PC-3 (cell line): ENCODE measurements around the gene GAS7. TPM values are rescaled to one million over a fixed set of nuclear protein-coding genes. Genes with fewer than 3 reads are reported as not detected.

Experiments used
- ATAC-seq: fragments of 200-7000 bp; cut with Tn5 transposase; 2 replicates; pipeline ENCODE4 v1.9.1; 2020; ENCODE audit warnings: mild to moderate bottlenecking, moderate library complexity
- BruUV-seq: library from RNA; stranded (reverse); fragments of 400-500 nt; replicated peaks from 2 replicates; lab custom pipeline; 2021; lab: Mats Ljungman, UMichigan
- CTCF ChIA-PET: fragments of 300-600 bp; sonication (Branson Sonifier 250); formaldehyde crosslinking; loops from one replicate; lab custom pipeline; 2022; ENCODE audit warnings: antibody characterized with exemption; lab: Charles Lee
- POLR2A ChIA-PET: fragments of 300-600 bp; sonication (Branson Sonifier 250); formaldehyde crosslinking; loops from one replicate; lab custom pipeline; 2022; ENCODE audit warnings: antibody characterized with exemption; ENCODE audit not compliant: unreplicated experiment; lab: Charles Lee
- DNase-seq: peaks from one replicate; pipeline ENCODE4 v3.0.0-alpha.2; 2015
- H2AFZ ChIP-seq: fragments of 300-600 bp; sonication (generic); 2 replicates; pipeline ENCODE4 v1.6.0; 2016; ENCODE audit warnings: antibody characterized with exemption, low read length
- H3F3A ChIP-seq: fragments of 300-600 bp; sonication (generic); one replicate; pipeline ENCODE4 v1.6.0; 2017; ENCODE audit warnings: antibody characterized with exemption, low read length, control low read depth, mild to moderate bottlenecking; ENCODE audit not compliant: unreplicated experiment
- H3K27ac ChIP-seq: fragments of 300-600 bp; sonication (generic); 2 replicates; pipeline ENCODE4 v1.5.1; 2016; ENCODE audit warnings: mild to moderate bottlenecking, low read length
- H3K27me3 ChIP-seq: fragments of 300-600 bp; sonication (generic); 2 replicates; pipeline ENCODE4 v1.6.1; 2016; ENCODE audit warnings: low read length, mixed read lengths
- H3K36me3 ChIP-seq: fragments of 300-600 bp; sonication (generic); 2 replicates; pipeline ENCODE4 v1.6.1; 2016; ENCODE audit warnings: low read depth, mixed run types, low read length, mixed read lengths
- H3K4me1 ChIP-seq: fragments of 300-600 bp; sonication (generic); 2 replicates; pipeline ENCODE4 v1.5.1; 2016; ENCODE audit warnings: low read length; ENCODE audit not compliant: insufficient read depth
- H3K4me2 ChIP-seq: fragments of 300-600 bp; sonication (generic); 2 replicates; pipeline ENCODE4 v1.6.0; 2016; ENCODE audit warnings: low read length
- H3K4me3 ChIP-seq: fragments of 300-600 bp; sonication (generic); 2 replicates; pipeline ENCODE4 v1.5.1; 2016; ENCODE audit warnings: mild to moderate bottlenecking, low read length, mixed read lengths
- H3K79me2 ChIP-seq: fragments of 300-600 bp; sonication (generic); 2 replicates; pipeline ENCODE4 v1.6.1; 2017; ENCODE audit warnings: low read length, mixed read lengths
- H3K9ac ChIP-seq: fragments of 300-600 bp; sonication (generic); 2 replicates; pipeline ENCODE4 v1.6.0; 2016; ENCODE audit warnings: mild to moderate bottlenecking, low read length
- H3K9me2 ChIP-seq: fragments of 300-600 bp; sonication (generic); replicated peaks from 2 replicates; pipeline ENCODE4 v1.6.1; 2016; ENCODE audit warnings: mixed run types, low read length, mixed read lengths
- H3K9me3 ChIP-seq: fragments of 300-600 bp; sonication (generic); 2 replicates; pipeline ENCODE4 v1.6.1; 2016; ENCODE audit warnings: low read length, mixed read lengths
- H4K20me1 ChIP-seq: fragments of 300-600 bp; sonication (generic); 2 replicates; pipeline ENCODE4 v1.6.1; 2016; ENCODE audit warnings: low read length, mixed read lengths
- CTCF ChIP-seq: fragments of 300-600 bp; sonication (generic); conservative IDR thresholded peaks from 2 replicates; pipeline ENCODE4 v1.5.1; 2017; ENCODE audit warnings: antibody characterized with exemption, low read depth, mild to moderate bottlenecking, low read length
- EZH2 ChIP-seq: fragments of 300-600 bp; sonication (generic); IDR thresholded peaks from one replicate; pipeline ENCODE4 v1.6.1; 2017; ENCODE audit warnings: antibody characterized with exemption, mild to moderate bottlenecking, low read length; ENCODE audit not compliant: unreplicated experiment
- EZH2phosphoT487 ChIP-seq: fragments of 300-600 bp; sonication (generic); IDR thresholded peaks from 2 replicates; pipeline ENCODE4 v1.6.1; 2018; ENCODE audit warnings: mild to moderate bottlenecking, antibody characterized with exemption, low read length, borderline replicate concordance
- intact Hi-C: fragments of 100-400 bp; cut with micrococcal nuclease; formaldehyde crosslinking; loops from 2 replicates; pipeline ENCODE4 v1.9.0; 2023
- total RNA-seq: library from RNA; depleted of rRNA; stranded (reverse); fragments of >200 nt; gene quantifications from 2 replicates; pipeline ENCODE4 v1.2.3, GENCODE V29; 2014

GAS7 gene
- total RNA-seq, 1 experiment from 2014 or later, result not detected

GRCh38 chr17:10183931-10184930 lies 14.2 kb downstream of the GAS7 start:
- BruUV-seq, result no TSS peak
- Histone ChIP-seq H3F3A (no peaks in the 10 kb centered on the region), H4K20me1 (no peaks in the 10 kb centered on the region), H3K4me3 (no peak overlapping the region), H3K4me2 (no peak overlapping the region), H3K9ac (no peak overlapping the region), H3K27me3 (0 out of 2 replicates have a peak, but pooled peaks cover 7% of the 10 kb centered on the region), H3K27ac (no peak overlapping the region), H3K9me2 (no peaks in the 10 kb centered on the region), H2AFZ (no peak overlapping the region), H3K36me3 (no peaks in the 10 kb centered on the region), H3K9me3 (no peaks in the 10 kb centered on the region), H3K4me1 (no peaks in the 10 kb centered on the region), H3K79me2 (no peaks in the 10 kb centered on the region)
- TF ChIP-seq EZH2 (no peak), CTCF (no peak), EZH2phosphoT487 (no peak)
- DNase-seq (no peak), ATAC-seq (no peak)
- CTCF ChIA-PET, result no interaction called here
- POLR2A ChIA-PET, result no interaction called here
- intact Hi-C loops, result no loop called here

DNA sequence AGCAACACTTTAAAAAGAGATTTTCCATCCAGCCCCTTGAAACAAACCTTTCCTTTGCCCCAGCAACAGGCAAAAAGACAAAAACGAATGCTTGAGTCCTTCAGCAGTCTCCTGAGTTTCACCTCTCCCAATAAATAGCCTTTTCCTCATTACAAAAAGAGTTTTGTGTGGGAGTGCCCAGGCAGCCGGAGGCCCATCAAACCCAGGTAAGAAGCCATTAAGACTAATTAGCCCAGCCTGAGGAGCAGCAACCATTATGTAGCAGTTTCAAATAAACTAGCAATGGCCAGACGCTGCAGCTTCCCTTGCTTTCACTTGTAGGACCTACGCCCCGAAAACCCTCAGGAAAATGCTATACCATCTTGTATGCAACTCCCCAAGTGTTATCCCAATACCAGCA lies 15.6 kb downstream of the GAS7 start:
- no peak for DNase-seq
- H3K9me3 ChIP-seq, result no peaks in the 10 kb centered on the region
- no peak for TF ChIP-seq CTCF
- no peak for TF ChIP-seq EZH2
- TF ChIP-seq EZH2phosphoT487, result no peak
- H3K27ac ChIP-seq, result no peak overlapping the region
- H3K9ac ChIP-seq, result no peak overlapping the region
- H4K20me1 ChIP-seq, result no peaks in the 10 kb centered on the region
- H3F3A ChIP-seq, result no peaks in the 10 kb centered on the region
- no peaks in the 10 kb centered on the region for H3K36me3 ChIP-seq
- no peaks in the 10 kb centered on the region for H3K4me1 ChIP-seq
- 0 out of 2 replicates have a peak, but pooled peaks cover 7% of the 10 kb centered on the region for H3K27me3 ChIP-seq
- intact Hi-C loops, result no loop called here
- H2AFZ ChIP-seq, result no peak overlapping the region
- no peak for ATAC-seq
- ChIA-PET POLR2A (no interaction called here), CTCF (no interaction called here)
- no peaks in the 10 kb centered on the region for H3K79me2 ChIP-seq
- no peak overlapping the region for H3K4me3 ChIP-seq
- no TSS peak for BruUV-seq
- H3K4me2 ChIP-seq, result no peak overlapping the region
- H3K9me2 ChIP-seq, result no peaks in the 10 kb centered on the region

DNA sequence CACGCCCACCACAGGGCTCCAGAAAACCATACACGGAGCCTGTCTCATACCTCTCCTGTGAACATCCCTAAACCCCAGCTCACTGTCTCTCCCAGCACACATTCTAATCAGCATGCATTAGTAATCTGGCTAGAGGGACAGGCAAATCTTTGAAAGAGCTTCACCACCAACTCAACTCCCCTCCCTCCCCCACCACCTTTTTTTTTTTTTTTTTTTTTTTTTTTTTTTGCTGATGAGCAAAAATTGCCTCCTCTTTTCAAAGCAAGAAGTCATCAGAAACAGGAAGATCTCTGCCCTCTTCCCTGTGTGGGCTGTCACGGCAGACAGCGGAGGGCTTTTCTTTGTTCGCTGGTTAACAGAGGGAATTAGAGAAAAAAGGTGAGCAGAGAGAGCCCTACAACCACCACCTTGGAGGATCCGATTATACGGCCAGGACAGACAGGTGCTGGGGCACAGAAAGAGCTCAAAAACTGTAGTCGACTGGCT lies 19.9 kb downstream of the GAS7 start:
- DNase-seq (no peak), ATAC-seq (no peak)
- Histone ChIP-seq H3K9ac (no peak overlapping the region), H3K36me3 (no peaks in the 10 kb centered on the region), H3K79me2 (no peaks in the 10 kb centered on the region), H3K27me3 (no peaks in the 10 kb centered on the region), H2AFZ (no peak overlapping the region), H3K27ac (no peak overlapping the region), H3K4me2 (no peak overlapping the region), H4K20me1 (no peaks in the 10 kb centered on the region), H3F3A (no peaks in the 10 kb centered on the region), H3K4me3 (no peak overlapping the region), H3K9me2 (no peaks in the 10 kb centered on the region), H3K4me1 (no peaks in the 10 kb centered on the region), H3K9me3 (no peaks in the 10 kb centered on the region)
- ChIA-PET CTCF (no interaction called here), POLR2A (no interaction called here)
- no TSS peak for BruUV-seq
- intact Hi-C loops, result no loop called here
- TF ChIP-seq EZH2phosphoT487 (no peak), CTCF (no peak), EZH2 (no peak)
